Nephron (organoid): ENCODE measurements around the gene IL3RA.
"Not testable (repeated sequence)": the region's sequence is repeated elsewhere in the genome, so short reads cannot be mapped to it uniquely, and the experiment has no call there.

ENCODE experiments used
- H3K27ac Mint-ChIP-seq, 3 experiments: 2 replicates each; pipeline ENCODE4 v1.8.0; 2020; ENCODE audit warnings: mixed read lengths in 3 of 3, mild to moderate bottlenecking in 2 of 3, moderate library complexity in 1 of 3
- H3K27me3 Mint-ChIP-seq: 2 replicates; pipeline ENCODE4 v1.8.0; 2021; ENCODE audit warnings: low read depth, mild to moderate bottlenecking, moderate library complexity, mixed read lengths
- H3K36me3 Mint-ChIP-seq: 2 replicates; pipeline ENCODE4 v1.8.0; 2020; ENCODE audit warnings: low read depth, mixed read lengths
- H3K4me1 Mint-ChIP-seq: 2 replicates; pipeline ENCODE4 v1.8.0; 2020; ENCODE audit warnings: mixed read lengths
- H3K4me3 Mint-ChIP-seq, 3 experiments: 2 replicates each; pipeline ENCODE4 v1.8.0; 2020; ENCODE audit warnings: mild to moderate bottlenecking in 3 of 3, mixed read lengths in 3 of 3, moderate library complexity in 2 of 3
- H3K9me3 Mint-ChIP-seq: 2 replicates; pipeline ENCODE4 v1.8.0; 2020; ENCODE audit warnings: mixed read lengths
- TF ChIP-seq, protein P1 (sequence below), 3 experiments: fragments of 200-600 bp; sonication (generic); IDR thresholded peaks; one replicate each; pipeline ENCODE4 v1.5.0; 2021; ENCODE audit warnings: antibody characterized with exemption in 3 of 3; ENCODE audit not compliant: unreplicated experiment in 3 of 3

Gene IL3RA

GRCh38 chrX:1323315-1323714 is 13.3 kb upstream of the IL3RA start:
- Mint-ChIP-seq H3K9me3 (no peaks in the 10 kb centered on the region), H3K4me3 (no peak overlapping the region), H3K4me1 (no peaks in the 10 kb centered on the region)

GRCh38 chrX:1325515-1326116 is 11.0 kb upstream of the IL3RA start:
- Mint-ChIP-seq H3K9me3 (no peaks in the 10 kb centered on the region), H3K4me1 (no peaks in the 10 kb centered on the region), H3K27ac (no peak overlapping the region), H3K36me3 (no peaks in the 10 kb centered on the region), H3K4me3 (no peak overlapping the region), H3K27me3 (peaks cover 6% of the 10 kb centered on the region)
- TF ChIP-seq, protein P1, sequence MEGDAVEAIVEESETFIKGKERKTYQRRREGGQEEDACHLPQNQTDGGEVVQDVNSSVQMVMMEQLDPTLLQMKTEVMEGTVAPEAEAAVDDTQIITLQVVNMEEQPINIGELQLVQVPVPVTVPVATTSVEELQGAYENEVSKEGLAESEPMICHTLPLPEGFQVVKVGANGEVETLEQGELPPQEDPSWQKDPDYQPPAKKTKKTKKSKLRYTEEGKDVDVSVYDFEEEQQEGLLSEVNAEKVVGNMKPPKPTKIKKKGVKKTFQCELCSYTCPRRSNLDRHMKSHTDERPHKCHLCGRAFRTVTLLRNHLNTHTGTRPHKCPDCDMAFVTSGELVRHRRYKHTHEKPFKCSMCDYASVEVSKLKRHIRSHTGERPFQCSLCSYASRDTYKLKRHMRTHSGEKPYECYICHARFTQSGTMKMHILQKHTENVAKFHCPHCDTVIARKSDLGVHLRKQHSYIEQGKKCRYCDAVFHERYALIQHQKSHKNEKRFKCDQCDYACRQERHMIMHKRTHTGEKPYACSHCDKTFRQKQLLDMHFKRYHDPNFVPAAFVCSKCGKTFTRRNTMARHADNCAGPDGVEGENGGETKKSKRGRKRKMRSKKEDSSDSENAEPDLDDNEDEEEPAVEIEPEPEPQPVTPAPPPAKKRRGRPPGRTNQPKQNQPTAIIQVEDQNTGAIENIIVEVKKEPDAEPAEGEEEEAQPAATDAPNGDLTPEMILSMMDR (IDR thresholded peaks at IDR 0.05; ENCODE audit: unreplicated experiment in 3 of 3) = no peak

More at GRCh38 chrX:1323315-1323714, 13.3 kb upstream of the IL3RA start:
- peaks cover 6% of the 10 kb centered on the region for H3K27me3 Mint-ChIP-seq
- no peaks in the 10 kb centered on the region for H3K36me3 Mint-ChIP-seq
- TF ChIP-seq, protein P1 (IDR thresholded peaks at IDR 0.05; ENCODE audit: unreplicated experiment in 3 of 3) = peak in 1 of 3 experiments; percentile 40
- H3K27ac Mint-ChIP-seq = no peak overlapping the region

- Mint-ChIP-seq H3K9me3 (no peaks in the 10 kb centered on the region), H3K36me3 (no peaks in the 10 kb centered on the region), H3K4me3 (no peak overlapping the region), H3K4me1 (no peaks in the 10 kb centered on the region), H3K27ac (no peak overlapping the region), H3K27me3 (peaks cover 3% of the 10 kb centered on the region)
- TF ChIP-seq, protein P1 (IDR thresholded peaks at IDR 0.05; ENCODE audit: unreplicated experiment in 3 of 3) = no peak
Measured at GRCh38 chrX:1327651-1328304, 8.8 kb upstream of the IL3RA start.

GRCh38 chrX:1330605-1331004 is 6.0 kb upstream of the IL3RA start:
- no peak overlapping the region for H3K27ac Mint-ChIP-seq
- H3K27me3 Mint-ChIP-seq = peaks cover 3% of the 10 kb centered on the region
- H3K4me1 Mint-ChIP-seq = no peaks in the 10 kb centered on the region
- no peaks in the 10 kb centered on the region for H3K36me3 Mint-ChIP-seq
- no peaks in the 10 kb centered on the region for H3K9me3 Mint-ChIP-seq
- TF ChIP-seq, protein P1 (IDR thresholded peaks at IDR 0.05; ENCODE audit: unreplicated experiment in 3 of 3) = no peak
- H3K4me3 Mint-ChIP-seq = no peak overlapping the region

DNA sequence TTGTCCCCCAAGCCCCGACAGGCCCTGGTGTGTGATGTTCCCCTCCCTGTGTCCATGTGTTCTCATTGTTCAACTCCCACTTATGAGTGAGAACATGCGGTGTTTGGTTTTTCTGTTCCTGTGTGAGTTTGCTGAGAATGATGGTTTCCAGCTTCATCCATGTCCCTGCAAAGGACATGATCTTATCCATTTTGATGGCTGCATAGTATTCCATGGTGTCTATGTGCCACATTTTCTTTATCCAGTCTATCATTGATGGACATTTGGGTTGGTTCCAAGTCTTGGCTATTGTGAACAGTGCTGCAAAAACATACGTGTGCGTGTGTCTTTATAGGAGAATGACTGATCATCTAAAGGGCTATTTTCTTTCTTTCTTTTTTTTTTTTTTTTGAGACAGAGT is 4.2 kb upstream of the IL3RA start:
- H3K27me3 Mint-ChIP-seq, H3K9me3 Mint-ChIP-seq, H3K4me3 Mint-ChIP-seq, H3K4me1 Mint-ChIP-seq, H3K27ac Mint-ChIP-seq, H3K36me3 Mint-ChIP-seq: not testable (repeated sequence)

- no peaks in the 10 kb centered on the region for H3K27me3 Mint-ChIP-seq
- TF ChIP-seq, protein P1 (IDR thresholded peaks at IDR 0.05; ENCODE audit: unreplicated experiment in 3 of 3) = no peak
- no peak overlapping the region for H3K4me3 Mint-ChIP-seq
- H3K27ac Mint-ChIP-seq = no peak overlapping the region
- H3K4me1 Mint-ChIP-seq = peaks cover 4% of the 10 kb centered on the region
- peaks cover 8% of the 10 kb centered on the region for H3K9me3 Mint-ChIP-seq
- peaks cover 3% of the 10 kb centered on the region for H3K36me3 Mint-ChIP-seq
Measured at GRCh38 chrX:1334854-1335253, 1.7 kb upstream of the IL3RA start.
